Prostate gland (tissue), 2 donors: ENCODE measurements around the gene ITGAL. TPM values are rescaled to one million over a fixed set of nuclear protein-coding genes. Genes with fewer than 3 reads are reported as not detected.
A peak's percentile ranks its signal among the peaks of the same experiment; 100 is the strongest.

ENCODE experiments used
- DNase-seq: peaks from one replicate; pipeline ENCODE4 v3.0.0-alpha.2; 2019; ENCODE audit warnings: low spot score
- H3K27ac ChIP-seq, 2 donors: fragments of 200-600 bp; sonication (generic); 2 replicates each; pipeline ENCODE4 v1.5.1; 2017 to 2019
- H3K27me3 ChIP-seq: fragments of 200-600 bp; sonication (generic); replicated peaks from 2 replicates; pipeline ENCODE4 v1.5.1; 2019; ENCODE audit not compliant: insufficient read depth
- H3K36me3 ChIP-seq, 2 donors: fragments of 200-600 bp; sonication (generic); 1 replicate in 1 of 2; 2 replicates in 1 of 2; pipeline versions ENCODE4 v1.5.1 to v1.8.1; 2017 to 2019
- H3K4me1 ChIP-seq: fragments of 200-600 bp; sonication (generic); replicated peaks from 2 replicates; pipeline ENCODE4 v1.5.1; 2019
- H3K4me3 ChIP-seq, 2 donors: fragments of 200-600 bp; sonication (generic); 2 replicates each; pipeline ENCODE4 v1.5.1; 2017 to 2019
- H3K9me3 ChIP-seq: fragments of 200-600 bp; sonication (generic); 2 replicates; pipeline ENCODE4 v1.5.1; 2017
- POLR2A ChIP-seq: fragments of 450-650 bp; IDR thresholded peaks from one replicate; pipeline ENCODE4 v1.6.1; 2016; ENCODE audit warnings: antibody characterized with exemption, mild to moderate bottlenecking
- POLR2AphosphoS5 ChIP-seq: sonication (generic); formaldehyde crosslinking; IDR thresholded peaks from one replicate; pipeline ENCODE4 v1.6.1; 2017; ENCODE audit warnings: antibody characterized with exemption
- WGBS: methylation state at CpG from one replicate; pipeline ENCODE4 v1.1.5; 2018; 5-methylcytosine and 5-hydroxymethylcytosine counted together
- intact Hi-C: fragments of 100-400 bp; cut with DNase I; formaldehyde crosslinking; loops from one replicate; pipeline ENCODE4 v1.14.2; 2022
- total RNA-seq, 2 donors: library from RNA; depleted of rRNA; stranded (reverse); fragments of >200 nt; gene quantifications; one replicate each; pipeline ENCODE4 v1.1.0, GENCODE V29; 2016
- TF ChIP-seq, protein P1 (sequence below), 4 experiments: fragments of 200-600 bp in 2 of 4; fragments of 450-650 bp in 2 of 4; sonication (generic) in 2 of 4; IDR thresholded peaks; 1 replicate in 3 of 4; 2 replicates in 1 of 4; pipeline ENCODE4 v1.5.1; 2016 to 2019; ENCODE audit warnings: antibody characterized with exemption in 4 of 4, mild to moderate bottlenecking in 2 of 4, moderate library complexity in 2 of 4

Gene ITGAL
- 10 to 100 TPM in 1 of 2 donors, 1 to 10 TPM in 1; 2.5 to 12.7 TPM for total RNA-seq

- Histone ChIP-seq H3K36me3 (no peaks in the 10 kb centered on the region), H3K27me3 (peaks cover 5% of the 10 kb centered on the region), H3K27ac (no peak within 1 kb of the TSS), H3K4me3 (no peak within 1 kb of the TSS), H3K9me3 (no peaks in the 10 kb centered on the region), H3K4me1 (no peaks in the 10 kb centered on the region)
- TF ChIP-seq POLR2AphosphoS5 (no peak), POLR2A (no peak)
- TF ChIP-seq, protein P1, sequence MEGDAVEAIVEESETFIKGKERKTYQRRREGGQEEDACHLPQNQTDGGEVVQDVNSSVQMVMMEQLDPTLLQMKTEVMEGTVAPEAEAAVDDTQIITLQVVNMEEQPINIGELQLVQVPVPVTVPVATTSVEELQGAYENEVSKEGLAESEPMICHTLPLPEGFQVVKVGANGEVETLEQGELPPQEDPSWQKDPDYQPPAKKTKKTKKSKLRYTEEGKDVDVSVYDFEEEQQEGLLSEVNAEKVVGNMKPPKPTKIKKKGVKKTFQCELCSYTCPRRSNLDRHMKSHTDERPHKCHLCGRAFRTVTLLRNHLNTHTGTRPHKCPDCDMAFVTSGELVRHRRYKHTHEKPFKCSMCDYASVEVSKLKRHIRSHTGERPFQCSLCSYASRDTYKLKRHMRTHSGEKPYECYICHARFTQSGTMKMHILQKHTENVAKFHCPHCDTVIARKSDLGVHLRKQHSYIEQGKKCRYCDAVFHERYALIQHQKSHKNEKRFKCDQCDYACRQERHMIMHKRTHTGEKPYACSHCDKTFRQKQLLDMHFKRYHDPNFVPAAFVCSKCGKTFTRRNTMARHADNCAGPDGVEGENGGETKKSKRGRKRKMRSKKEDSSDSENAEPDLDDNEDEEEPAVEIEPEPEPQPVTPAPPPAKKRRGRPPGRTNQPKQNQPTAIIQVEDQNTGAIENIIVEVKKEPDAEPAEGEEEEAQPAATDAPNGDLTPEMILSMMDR (IDR thresholded peaks at IDR 0.05): no peak
- 76% methylated on average over 8 of the region's 8 CpGs for WGBS
- DNase-seq: no peak
- intact Hi-C loops: no loop called here
These were observed at the start of gene ITGAL for GRCh38 chr16:30472328-30472942. ITGAL (plus strand) TSS chr16:30472742; CDS start chr16:30472838, 96 bp downstream.

GRCh38 chr16:30428055-30428454 lies 44.5 kb upstream of the ITGAL start:
- intact Hi-C loops: no loop called here

GRCh38 chr16:30429418-30429677 lies 43.2 kb upstream of the ITGAL start:
- TF ChIP-seq, protein P1 (IDR thresholded peaks at IDR 0.05): no peak
- TF ChIP-seq POLR2AphosphoS5: no peak
- no peak for TF ChIP-seq POLR2A
- Histone ChIP-seq H3K36me3 (no peaks in the 10 kb centered on the region), H3K4me1 (peaks cover 4% of the 10 kb centered on the region), H3K4me3 (peak overlapping the region; percentile 58 to 61), H3K27ac (peak overlapping the region; percentile 55 to 66), H3K9me3 (no peaks in the 10 kb centered on the region), H3K27me3 (no peaks in the 10 kb centered on the region)
- DNase-seq: no peak
- intact Hi-C loops: no loop called here
- WGBS: 3% methylated on average over 11 of the region's 11 CpGs

More at GRCh38 chr16:30428055-30428454, 44.5 kb upstream of the ITGAL start:
- H3K27me3 ChIP-seq: no peaks in the 10 kb centered on the region
- TF ChIP-seq, protein P1 (IDR thresholded peaks at IDR 0.05): no peak
- no peak for TF ChIP-seq POLR2A
- no peak for TF ChIP-seq POLR2AphosphoS5
- whole genome bisulfite sequencing: 97% methylated on average over 4 of the region's 4 CpGs
- no peaks in the 10 kb centered on the region for H3K9me3 ChIP-seq
- peaks cover 4% of the 10 kb centered on the region for H3K4me1 ChIP-seq
- no peak overlapping the region for H3K27ac ChIP-seq
- no peak for DNase-seq
- no peak overlapping the region for H3K4me3 ChIP-seq
- no peaks in the 10 kb centered on the region for H3K36me3 ChIP-seq

DNA sequence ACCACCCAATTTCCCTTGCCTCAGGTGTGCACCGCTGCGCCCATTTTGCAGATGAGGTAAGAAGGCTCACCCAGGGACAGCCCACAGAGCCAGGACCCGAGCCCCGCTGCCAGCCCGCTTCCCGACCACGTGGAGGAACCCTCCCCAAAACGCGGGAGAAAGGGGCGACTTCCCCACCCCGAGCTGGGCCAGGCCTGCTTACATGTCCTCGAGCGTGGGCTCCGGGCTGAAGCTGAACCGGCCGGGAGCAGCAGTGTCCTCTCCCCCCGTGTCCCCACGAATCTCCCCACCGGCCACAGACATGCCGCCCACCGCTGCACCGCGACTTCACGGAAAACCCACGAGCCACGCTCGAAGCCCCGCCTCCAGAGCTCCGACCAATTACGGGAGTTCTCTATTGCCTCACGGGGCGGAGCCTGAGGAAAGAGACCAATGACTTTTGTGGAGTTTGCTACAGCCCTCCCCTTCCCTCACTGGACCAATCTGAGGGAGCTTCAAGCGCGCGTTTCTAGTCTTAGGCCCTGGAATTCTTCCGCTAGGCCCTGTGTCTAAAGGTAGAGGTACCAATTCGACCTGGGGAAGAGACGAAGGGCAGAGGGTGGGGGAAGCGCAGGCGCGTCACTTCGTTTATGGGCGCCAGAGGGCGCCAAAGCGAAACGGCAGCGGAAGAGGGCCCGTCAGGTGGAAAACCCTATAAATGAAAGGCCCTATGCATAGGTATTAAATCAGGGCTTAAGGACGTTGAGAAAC lies 42.7 kb upstream of the ITGAL start, which contains the start of gene DCTPP1:
DCTPP1 (minus strand) TSS at position 353 of the 750 bp plus-strand sequence; CDS start at position 303, 50 bp downstream.
- Histone ChIP-seq H3K27me3 (no peaks in the 10 kb centered on the region), H3K36me3 (no peaks in the 10 kb centered on the region), H3K27ac (peak within 1 kb of the TSS; percentile 55 to 66), H3K4me1 (peaks cover 4% of the 10 kb centered on the region), H3K9me3 (no peaks in the 10 kb centered on the region), H3K4me3 (peak within 1 kb of the TSS; percentile 58 to 61)
- DNase-seq: peak; percentile 97
- intact Hi-C loops: loop anchor here (5.0 kb wide), 2 partner anchors 97 to 202 kb away; partner anchors contain the start of gene ZNF768
- under 1% methylated on average over 49 of the region's 49 CpGs for WGBS
- TF ChIP-seq, protein P1 (IDR thresholded peaks at IDR 0.05): peak; percentile 61 to 96 (median 90)
- TF ChIP-seq POLR2AphosphoS5: peak; percentile 98
- peak; percentile 57 for TF ChIP-seq POLR2A
